ENCODE data around the gene MAPK7. TPM values are rescaled to one million over a fixed set of nuclear protein-coding genes. Genes with fewer than 3 reads are reported as not detected.

MAPK7 gene
- total and polyA plus RNA-seq, 2 experiments from 2014 or later, result 26.1 to 49.0 TPM

DNA sequence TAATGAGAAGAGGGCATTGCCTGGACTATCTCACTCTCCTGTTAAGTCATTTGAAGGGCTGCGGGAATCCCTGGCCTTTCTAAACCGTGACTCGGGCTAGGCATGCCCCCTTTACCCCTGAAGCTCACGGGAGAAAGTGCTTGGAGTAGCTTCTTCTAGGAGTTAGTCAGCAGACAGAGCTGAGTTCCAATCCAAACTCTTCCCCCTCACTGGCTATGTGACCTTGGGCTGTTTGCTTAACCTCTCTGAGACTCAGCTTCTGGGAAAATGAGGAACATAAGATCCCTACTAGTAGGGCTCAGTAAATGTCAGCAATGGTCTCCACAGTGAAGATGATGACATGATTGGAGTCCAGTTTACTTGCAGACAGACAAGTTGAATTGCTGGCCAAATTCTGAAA is 10.1 kb upstream of the MAPK7 start:
- 88% methylated on average over 4 of the region's 4 CpGs for WGBS (ENCODE audit: low lambda C conversion rate, missing lambda C conversion rate)
- no peak overlapping the region for H2AFZ ChIP-seq
- no peak for TF ChIP-seq EZH2phosphoT487 (IDR thresholded peaks at IDR 0.05; ENCODE audit: low read depth, severe bottlenecking, unreplicated experiment)
- no peak for TF ChIP-seq EZH2 (IDR thresholded peaks at IDR 0.05; ENCODE audit: borderline replicate concordance)
- TF ChIP-seq, protein P1, sequence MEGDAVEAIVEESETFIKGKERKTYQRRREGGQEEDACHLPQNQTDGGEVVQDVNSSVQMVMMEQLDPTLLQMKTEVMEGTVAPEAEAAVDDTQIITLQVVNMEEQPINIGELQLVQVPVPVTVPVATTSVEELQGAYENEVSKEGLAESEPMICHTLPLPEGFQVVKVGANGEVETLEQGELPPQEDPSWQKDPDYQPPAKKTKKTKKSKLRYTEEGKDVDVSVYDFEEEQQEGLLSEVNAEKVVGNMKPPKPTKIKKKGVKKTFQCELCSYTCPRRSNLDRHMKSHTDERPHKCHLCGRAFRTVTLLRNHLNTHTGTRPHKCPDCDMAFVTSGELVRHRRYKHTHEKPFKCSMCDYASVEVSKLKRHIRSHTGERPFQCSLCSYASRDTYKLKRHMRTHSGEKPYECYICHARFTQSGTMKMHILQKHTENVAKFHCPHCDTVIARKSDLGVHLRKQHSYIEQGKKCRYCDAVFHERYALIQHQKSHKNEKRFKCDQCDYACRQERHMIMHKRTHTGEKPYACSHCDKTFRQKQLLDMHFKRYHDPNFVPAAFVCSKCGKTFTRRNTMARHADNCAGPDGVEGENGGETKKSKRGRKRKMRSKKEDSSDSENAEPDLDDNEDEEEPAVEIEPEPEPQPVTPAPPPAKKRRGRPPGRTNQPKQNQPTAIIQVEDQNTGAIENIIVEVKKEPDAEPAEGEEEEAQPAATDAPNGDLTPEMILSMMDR (IDR thresholded peaks at IDR 0.05; ENCODE audit: poor library complexity), result no peak
- no peak overlapping the region for H3K4me3 ChIP-seq
- H4K20me1 ChIP-seq (ENCODE audit: insufficient read depth, poor library complexity, severe bottlenecking), result no peaks in the 10 kb centered on the region
- DNase-seq (ENCODE audit: low spot score), result no peak
- no peaks in the 10 kb centered on the region for H3K9me2 ChIP-seq (replicated peaks; ENCODE audit: insufficient read depth)
- H3K79me2 ChIP-seq, result no peaks in the 10 kb centered on the region
- no peaks in the 10 kb centered on the region for H3K27me3 ChIP-seq
- H3K4me2 ChIP-seq, result no peak overlapping the region
- H3K27ac ChIP-seq, result no peak overlapping the region
- H3K4me1 ChIP-seq (ENCODE audit: insufficient read depth), result peaks cover 4% of the 10 kb centered on the region
- no peaks in the 10 kb centered on the region for H3K9me3 ChIP-seq (ENCODE audit: low read depth)
- H3K36me3 ChIP-seq (replicated peaks; ENCODE audit: insufficient read depth, low read depth), result no peaks in the 10 kb centered on the region

DNA sequence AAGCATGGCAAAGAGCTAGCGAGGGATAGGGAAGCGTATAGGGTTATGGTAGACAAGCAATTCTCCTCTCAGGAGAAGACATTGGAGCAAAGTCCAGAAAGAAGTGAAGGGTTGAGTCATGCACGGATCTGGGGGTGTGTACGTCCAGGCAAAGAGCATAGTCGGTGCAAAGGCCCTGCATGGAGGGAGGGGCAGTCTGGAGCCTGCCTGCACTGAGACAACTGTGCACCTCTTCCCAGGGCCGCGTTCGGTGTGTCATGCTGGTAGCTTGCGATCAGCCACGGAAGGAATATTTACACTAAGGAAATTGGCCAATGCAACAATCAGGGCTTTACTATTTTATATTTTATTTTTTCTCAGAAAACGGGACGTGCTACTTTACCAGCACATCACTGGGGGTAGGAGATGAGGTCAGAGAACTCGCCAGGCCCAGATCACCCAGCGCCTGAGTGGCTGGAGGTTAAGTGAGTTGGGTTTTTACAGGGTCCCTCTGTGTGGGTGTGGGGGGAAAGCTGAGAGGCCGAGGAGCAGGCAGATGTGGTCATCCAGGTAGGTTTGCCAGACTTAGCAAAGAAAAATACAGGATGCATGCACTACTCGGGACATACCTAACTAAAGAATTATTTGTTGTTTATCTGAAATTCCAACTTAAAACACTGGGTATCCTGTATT is 9.1 kb upstream of the MAPK7 start:
- H3K4me3 ChIP-seq, result no peak overlapping the region
- no peaks in the 10 kb centered on the region for H3K27me3 ChIP-seq
- no peaks in the 10 kb centered on the region for H3K9me3 ChIP-seq (ENCODE audit: low read depth)
- no peaks in the 10 kb centered on the region for H4K20me1 ChIP-seq (ENCODE audit: insufficient read depth, poor library complexity, severe bottlenecking)
- no peak for DNase-seq (ENCODE audit: low spot score)
- no peaks in the 10 kb centered on the region for H3K4me1 ChIP-seq (ENCODE audit: insufficient read depth)
- H3K79me2 ChIP-seq, result no peaks in the 10 kb centered on the region
- no peaks in the 10 kb centered on the region for H3K9me2 ChIP-seq (replicated peaks; ENCODE audit: insufficient read depth)
- TF ChIP-seq EZH2phosphoT487 (IDR thresholded peaks at IDR 0.05; ENCODE audit: low read depth, severe bottlenecking, unreplicated experiment), result no peak
- no peak for TF ChIP-seq EZH2 (IDR thresholded peaks at IDR 0.05; ENCODE audit: borderline replicate concordance)
- TF ChIP-seq, protein P1 (IDR thresholded peaks at IDR 0.05; ENCODE audit: poor library complexity), result no peak
- WGBS (ENCODE audit: low lambda C conversion rate, missing lambda C conversion rate), result 90% methylated on average over 16 of the region's 16 CpGs
- no peak overlapping the region for H3K4me2 ChIP-seq
- no peaks in the 10 kb centered on the region for H3K36me3 ChIP-seq (replicated peaks; ENCODE audit: insufficient read depth, low read depth)
- H3K27ac ChIP-seq, result no peak overlapping the region
- no peak overlapping the region for H2AFZ ChIP-seq

DNA sequence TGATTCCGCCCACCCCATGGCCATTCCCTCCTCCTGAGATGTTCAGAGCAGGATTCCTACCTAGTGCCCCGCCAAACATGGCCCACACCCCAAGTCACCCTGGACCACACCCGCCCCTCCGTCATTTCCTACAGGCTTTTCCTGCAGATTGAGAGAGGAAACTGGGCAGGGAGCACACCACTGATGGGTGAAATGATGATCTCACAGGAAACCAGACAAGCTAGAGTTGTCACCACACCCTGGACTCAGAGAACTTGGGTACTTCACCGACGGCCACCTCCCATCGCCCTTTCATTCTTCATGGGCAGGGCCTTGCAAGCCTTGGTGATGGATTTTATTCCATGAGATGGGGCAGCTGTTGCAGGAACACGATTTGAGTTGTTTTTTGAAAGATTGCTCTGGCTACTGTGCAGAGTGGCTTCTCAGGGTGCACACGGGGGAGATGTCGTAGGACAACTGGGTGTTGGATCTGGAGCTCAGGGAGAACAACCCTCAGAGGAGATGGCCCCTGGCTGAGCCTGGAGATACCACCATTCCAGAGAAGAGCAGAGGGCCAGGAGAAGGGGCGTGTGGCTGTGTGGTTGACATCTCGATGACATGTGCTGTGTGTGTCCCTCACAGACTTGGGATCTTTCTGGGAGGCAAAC is 8.3 kb upstream of the MAPK7 start:
- no peak for DNase-seq (ENCODE audit: low spot score)
- Histone ChIP-seq H3K27me3 (no peaks in the 10 kb centered on the region), H2AFZ (no peak overlapping the region), H3K4me1 (ENCODE audit: insufficient read depth) (no peaks in the 10 kb centered on the region), H3K4me3 (no peak overlapping the region), H3K9me2 (replicated peaks; ENCODE audit: insufficient read depth) (no peaks in the 10 kb centered on the region), H4K20me1 (ENCODE audit: insufficient read depth, poor library complexity, severe bottlenecking) (no peaks in the 10 kb centered on the region), H3K4me2 (no peak overlapping the region), H3K36me3 (replicated peaks; ENCODE audit: insufficient read depth, low read depth) (no peaks in the 10 kb centered on the region), H3K27ac (no peak overlapping the region), H3K9me3 (ENCODE audit: low read depth) (no peaks in the 10 kb centered on the region), H3K79me2 (no peaks in the 10 kb centered on the region)
- TF ChIP-seq, protein P1 (IDR thresholded peaks at IDR 0.05; ENCODE audit: poor library complexity), result no peak
- TF ChIP-seq EZH2 (IDR thresholded peaks at IDR 0.05; ENCODE audit: borderline replicate concordance), result no peak
- TF ChIP-seq EZH2phosphoT487 (IDR thresholded peaks at IDR 0.05; ENCODE audit: low read depth, severe bottlenecking, unreplicated experiment), result no peak
- WGBS (ENCODE audit: low lambda C conversion rate, missing lambda C conversion rate), result 95% methylated on average over 12 of the region's 12 CpGs
